WI38 (cell line): ENCODE results near the gene AKAP3.

ENCODE experiments used
- H3K4me3 ChIP-seq: 2 replicates; pipeline ENCODE4 v1.5.1; 2011; ENCODE audit warnings: low read depth, mild to moderate bottlenecking, control low read depth, low read length
- TF ChIP-seq, protein P1 (sequence below): IDR thresholded peaks from 2 replicates; pipeline ENCODE4 v1.5.1; 2012; ENCODE audit warnings: low read depth, mild to moderate bottlenecking, control low read depth, low read length

AKAP3 gene

GRCh38 chr12:4569261-4569660 lies 79.6 kb downstream of the AKAP3 start:
- no peak overlapping the region for H3K4me3 ChIP-seq
- TF ChIP-seq, protein P1, sequence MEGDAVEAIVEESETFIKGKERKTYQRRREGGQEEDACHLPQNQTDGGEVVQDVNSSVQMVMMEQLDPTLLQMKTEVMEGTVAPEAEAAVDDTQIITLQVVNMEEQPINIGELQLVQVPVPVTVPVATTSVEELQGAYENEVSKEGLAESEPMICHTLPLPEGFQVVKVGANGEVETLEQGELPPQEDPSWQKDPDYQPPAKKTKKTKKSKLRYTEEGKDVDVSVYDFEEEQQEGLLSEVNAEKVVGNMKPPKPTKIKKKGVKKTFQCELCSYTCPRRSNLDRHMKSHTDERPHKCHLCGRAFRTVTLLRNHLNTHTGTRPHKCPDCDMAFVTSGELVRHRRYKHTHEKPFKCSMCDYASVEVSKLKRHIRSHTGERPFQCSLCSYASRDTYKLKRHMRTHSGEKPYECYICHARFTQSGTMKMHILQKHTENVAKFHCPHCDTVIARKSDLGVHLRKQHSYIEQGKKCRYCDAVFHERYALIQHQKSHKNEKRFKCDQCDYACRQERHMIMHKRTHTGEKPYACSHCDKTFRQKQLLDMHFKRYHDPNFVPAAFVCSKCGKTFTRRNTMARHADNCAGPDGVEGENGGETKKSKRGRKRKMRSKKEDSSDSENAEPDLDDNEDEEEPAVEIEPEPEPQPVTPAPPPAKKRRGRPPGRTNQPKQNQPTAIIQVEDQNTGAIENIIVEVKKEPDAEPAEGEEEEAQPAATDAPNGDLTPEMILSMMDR: no peak

GRCh38 chr12:4567073-4567881 lies 81.6 kb downstream of the AKAP3 start:
- no peak overlapping the region for H3K4me3 ChIP-seq
- TF ChIP-seq, protein P1: no peak

DNA sequence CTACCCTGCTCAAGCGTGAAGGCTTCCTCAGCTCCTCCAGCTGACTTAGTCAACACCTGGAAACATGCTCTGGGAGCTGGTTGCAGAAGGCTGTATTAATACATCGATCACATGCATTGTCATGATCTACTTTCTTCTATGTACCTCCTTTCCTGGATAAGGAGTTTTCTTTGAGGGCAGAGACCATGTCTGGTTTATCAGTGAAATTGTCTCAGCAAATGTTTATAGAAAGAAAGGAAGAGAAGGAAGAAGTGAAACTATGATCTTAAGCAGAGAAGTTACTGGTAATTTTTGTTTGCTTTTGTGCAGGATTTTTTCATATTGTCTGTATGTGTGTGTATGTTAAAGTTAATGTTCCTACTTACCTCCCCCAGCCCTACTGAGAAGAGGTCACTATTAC lies 82.4 kb downstream of the AKAP3 start:
- H3K4me3 ChIP-seq: no peak overlapping the region
- TF ChIP-seq, protein P1: no peak
